Myocyte (in vitro differentiated cells): ENCODE results near the gene MRPL54. TPM values are rescaled to one million over a fixed set of nuclear protein-coding genes. Genes with fewer than 3 reads are reported as not detected.

ENCODE experiments used
- DNase-seq: peaks from one replicate; pipeline ENCODE4 v3.0.0-alpha.2; 2012; ENCODE audit warnings: low read depth
- total RNA-seq: library from RNA; depleted of rRNA; stranded (reverse); fragments of >200 nt; gene quantifications from 2 replicates; pipeline ENCODE4 v1.2.3, GENCODE V29; 2014

The MRPL54 gene
- total RNA-seq, 1 donor from 2014 or later: 30.4 TPM

DNA sequence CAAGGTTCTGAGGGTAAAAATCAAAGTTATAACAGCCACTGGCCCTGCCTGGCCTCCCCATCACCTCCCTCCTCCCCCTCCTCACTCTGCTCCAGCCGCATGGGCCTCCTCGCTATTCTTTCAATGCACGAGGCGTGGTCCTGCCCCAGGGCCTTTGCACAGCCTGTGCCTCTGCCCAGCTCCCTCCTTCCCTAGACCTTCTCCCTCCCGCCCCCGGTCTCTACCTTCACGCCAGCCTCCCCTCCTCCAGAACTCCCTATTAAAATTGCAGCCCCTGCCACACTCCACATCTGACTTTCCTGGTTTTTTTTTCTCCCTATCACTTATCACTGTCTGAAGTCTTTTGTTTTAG, 6.2 kb downstream of the MRPL54 start:
- no peak for DNase-seq

DNA sequence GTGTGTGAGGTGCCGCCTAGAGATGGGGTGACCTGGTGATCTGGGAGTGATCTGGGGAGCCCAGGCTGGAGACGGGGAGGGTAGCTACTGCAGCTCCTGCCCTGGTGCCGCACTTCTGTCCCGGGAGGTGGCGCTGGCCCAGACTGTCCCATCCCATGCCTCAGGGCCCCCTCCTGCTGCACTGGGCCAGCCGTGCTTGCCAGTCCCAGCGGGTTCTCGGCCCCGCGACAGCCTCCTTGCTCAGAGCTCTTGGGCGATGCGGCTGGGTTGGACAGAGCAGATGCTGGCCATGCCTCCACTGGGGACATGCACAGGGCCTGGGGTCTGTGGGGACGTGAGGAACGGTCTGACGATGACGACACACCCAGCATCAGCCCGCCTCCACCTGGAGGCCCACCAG, 7.0 kb downstream of the MRPL54 start:
- DNase-seq: no peak

DNA sequence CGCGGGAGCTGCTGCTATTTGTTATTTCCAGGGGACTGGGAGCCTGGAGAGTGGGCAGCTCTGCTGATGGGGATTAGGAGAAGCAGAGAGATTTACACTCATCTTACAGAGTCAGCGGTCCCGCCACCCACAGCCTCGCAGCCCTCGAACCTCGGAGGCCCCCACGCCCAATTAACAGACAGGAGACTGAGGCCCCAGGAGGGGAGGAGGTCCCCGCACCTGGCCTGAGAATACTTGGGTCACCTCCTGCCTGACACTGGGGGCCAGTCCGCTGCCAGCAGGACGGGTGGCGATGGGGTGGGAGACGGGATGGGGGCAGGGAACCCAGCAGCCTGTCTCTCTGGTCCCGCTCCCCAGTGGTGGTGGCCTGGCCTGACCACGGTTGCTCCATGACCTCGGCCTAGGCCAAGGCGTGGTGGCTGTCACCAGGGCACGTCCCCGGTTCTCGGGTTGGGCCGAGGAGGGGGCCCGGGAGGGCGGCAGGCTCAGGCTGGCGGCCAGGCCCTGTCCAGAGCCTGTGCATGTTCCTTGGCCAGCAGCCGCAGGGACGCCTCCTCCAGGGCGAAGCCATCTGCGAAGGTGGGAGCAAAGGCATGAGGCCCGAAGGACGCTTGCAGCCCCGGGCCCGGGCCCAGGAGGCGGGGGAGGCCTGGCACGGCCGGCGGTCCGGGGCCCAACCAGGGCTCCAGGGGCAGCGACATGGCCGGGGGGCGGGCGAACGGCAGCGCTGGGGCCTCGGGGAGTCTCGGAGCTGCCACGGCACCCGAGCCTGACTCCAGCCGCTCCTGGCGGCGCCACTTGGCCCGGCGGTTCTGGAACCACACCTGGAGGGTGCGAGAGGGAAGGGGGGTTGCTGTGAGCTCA, 7.9 kb downstream of the MRPL54 start:
- DNase-seq: no peak

DNA sequence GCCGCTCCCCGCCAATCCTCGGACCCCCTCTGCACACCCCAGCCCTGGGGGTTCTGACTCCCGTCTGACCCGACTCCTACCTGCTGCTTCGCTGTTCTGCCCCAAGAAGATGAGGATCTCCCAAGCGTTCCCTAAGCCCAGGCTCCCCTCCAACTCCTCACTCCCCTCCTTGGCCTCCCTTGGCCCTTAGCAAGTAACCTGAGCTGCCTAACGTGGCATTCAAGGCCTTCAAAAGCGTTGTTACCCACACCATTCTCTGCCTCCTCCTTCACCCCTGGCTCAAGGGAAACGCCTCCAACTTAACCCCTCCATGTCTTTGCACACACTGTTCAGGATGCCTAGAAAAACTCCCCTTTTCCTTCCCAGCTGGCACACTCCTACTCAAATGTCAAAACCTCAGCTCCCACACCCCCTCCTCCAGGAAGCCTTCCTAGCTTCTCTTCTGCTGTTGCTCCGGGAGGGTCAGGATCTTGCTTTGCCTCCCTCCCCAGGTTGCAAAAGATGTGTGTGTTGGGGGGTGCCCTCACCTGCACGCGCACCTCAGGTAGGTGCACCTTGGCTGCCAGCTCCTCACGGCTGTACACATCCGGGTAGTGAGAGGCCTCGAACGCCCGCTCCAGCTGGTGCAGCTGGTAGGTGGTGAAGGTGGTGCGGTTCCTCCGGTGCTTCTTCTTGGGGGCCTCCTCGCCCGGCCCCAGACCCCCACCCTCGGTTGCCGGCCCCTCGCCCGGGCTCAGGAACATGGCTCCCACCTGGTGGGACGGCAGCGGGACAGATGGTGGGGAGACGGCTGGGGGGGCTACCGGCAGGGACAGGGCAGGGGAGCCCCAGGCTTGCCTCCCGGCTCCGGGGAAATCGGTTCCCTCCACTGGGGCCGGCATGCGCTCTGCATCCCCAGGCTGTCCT, 8.8 kb downstream of the MRPL54 start:
- DNase-seq: no peak

DNA sequence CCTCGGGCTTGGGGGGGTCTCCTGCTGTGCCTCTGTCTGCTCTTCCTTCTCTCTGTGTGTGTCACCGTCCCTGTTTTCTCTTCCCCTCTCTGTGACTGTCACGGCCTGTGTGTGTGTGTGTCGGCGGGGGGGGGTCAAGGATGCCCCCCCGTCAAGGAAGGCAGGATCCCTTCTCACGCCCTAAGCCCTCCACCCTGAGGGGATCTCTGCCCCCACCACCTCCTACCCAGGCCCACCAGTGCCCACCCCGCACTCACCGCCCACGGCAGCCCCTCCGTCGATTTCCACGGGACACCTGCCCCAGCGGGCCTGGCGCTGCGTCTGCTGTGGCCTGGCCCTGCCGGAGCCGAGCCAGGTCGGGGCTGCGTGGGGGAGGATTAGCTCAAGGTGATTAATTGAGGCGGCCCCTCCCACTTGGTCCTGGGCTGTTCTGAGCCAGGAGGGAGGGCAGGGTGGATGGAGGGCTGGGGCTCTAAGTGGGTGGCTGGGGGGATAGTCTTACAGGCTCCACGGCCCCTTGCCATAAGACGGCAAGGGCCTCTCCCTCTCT, 9.5 kb downstream of the MRPL54 start, which contains the start of gene RAX2:
Gene RAX2, minus strand, starts transcription at position 323 of the 550 bp plus-strand sequence. CDS start 486 bp downstream, outside the sequence.
- no peak for DNase-seq

DNA sequence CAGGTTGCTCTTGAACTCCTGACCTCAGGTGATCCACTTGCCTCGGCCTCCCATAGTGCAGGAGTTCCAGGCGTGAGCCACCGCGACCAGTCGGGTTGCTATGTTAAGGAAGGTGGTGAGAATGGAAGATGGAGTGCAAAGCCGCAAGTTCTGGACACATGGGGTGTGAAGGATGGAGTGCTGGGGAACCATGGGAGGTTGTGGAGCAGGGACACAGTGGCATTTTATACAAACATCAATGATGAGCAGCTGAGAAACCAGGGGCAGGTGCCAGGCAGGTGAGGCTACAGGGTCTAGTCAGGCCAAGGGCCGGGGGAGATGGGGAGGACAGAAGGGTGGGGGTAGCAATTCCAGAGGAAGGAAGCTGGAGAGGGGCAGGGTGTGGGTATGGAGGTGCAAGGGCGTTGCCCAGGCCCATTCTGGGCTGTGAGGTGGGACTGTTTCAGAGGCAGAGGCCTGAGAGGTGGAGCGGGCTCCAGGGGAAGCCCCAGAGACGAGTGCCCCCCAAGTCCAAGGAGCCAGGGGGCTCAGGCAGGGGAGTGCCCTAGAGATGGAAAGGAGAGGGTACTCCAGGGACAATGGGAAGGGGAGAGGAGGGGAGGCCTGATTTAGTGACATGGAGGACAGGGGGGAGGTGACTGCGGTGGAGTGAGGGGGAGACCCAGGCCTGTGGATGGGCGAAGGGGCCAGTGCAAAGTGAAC, 11.5 kb downstream of the MRPL54 start:
- DNase-seq: no peak

DNA sequence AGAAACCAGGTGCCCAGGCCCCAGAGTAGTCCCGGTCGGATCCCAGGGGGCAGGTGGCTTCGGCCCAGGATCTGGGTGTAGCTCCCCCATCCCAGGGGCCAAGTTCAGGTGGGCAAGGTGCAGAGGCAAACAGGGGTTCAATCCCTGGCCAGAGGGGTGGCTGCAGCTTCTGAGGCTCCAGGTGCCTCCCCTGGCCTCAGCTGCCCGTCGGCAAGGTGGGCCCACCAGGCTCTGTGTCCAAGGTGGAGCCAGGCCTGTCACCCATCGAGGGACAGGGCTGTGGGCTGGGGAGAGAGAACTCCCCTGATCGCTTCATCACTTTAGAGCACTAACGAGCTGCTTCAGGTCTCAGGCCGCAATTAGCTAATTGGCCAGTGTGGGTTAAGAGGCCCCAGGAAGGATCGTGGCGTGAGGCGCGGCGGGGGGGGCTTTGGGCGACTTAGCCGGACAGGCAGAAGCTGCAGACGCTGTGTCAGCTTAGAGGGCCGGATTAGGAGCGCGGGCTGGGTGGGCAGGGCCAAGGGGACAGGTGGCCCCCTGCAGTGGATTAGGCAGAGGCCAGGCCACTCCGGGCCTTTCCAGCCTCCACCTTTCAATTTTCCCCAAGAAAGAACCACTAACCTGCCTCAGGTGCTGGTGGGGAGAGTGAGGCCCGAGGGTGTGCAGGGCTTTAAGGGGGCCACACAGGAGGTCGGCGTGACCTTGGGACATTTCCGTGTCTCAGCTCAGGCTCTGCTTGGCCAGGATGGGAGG, 12.3 kb downstream of the MRPL54 start:
- no peak for DNase-seq

DNA sequence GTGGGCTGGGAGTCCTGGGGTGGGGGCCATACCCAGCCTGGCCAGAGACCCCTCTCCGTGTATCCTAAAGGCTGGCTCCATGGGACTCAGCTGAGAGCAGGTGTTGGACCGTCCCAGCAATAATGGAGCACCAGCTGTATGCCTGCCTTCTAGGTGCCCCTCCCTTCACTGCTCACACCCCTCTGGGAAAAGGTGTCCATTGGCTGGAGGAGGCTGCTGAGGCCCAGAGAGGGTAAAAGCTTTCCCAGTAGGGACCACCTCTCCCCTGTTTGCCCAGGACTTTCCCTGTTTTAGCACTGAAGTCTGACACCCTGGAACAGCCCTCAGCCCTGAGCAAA, 12.9 kb downstream of the MRPL54 start:
- DNase-seq: no peak

DNA sequence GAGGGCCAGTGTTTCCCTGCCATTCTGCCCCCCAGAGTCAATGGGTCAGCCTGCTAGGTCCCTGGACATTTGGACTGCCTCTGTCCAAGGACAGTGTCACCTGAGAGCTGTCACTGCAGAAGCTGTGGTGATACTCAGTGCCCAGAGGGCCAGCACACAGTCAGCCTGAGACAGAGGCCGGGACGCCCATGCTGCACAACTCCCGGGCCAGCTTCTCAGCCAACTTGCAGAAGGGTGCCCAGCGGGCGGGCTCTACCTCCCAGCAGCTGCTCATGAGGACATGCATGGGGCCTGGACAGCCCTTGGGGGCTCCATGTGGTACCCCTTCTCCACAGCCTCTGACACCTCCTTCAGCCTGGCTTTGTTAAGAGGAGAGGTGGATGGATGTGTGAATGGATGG, 13.3 kb downstream of the MRPL54 start:
- no peak for DNase-seq

DNA sequence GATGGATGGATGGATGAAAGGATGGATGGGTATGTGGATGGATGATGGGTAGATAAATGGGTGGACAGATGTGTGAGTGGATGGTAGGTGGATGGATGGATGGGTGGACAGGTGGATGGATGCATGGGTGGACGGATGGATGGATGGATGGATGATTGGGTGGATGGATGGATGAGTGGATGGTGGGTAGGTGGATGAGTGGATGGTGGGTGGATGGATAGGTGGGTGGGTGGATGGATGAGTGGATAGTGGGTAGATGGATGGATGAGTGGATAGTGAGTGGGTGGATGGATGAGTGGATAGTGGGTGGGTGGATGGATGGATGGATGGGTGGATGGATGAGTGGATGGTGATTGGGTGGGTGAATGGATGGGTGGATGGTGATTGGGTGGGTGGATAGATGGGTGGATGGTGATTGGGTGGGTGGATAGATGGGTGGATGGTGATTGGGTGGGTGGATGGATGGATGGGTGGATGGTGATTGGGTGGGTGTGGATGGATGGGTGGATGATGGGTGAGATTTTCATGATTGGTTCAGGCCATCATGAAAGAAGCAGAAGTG, 14.1 kb downstream of the MRPL54 start:
- DNase-seq: no peak

DNA sequence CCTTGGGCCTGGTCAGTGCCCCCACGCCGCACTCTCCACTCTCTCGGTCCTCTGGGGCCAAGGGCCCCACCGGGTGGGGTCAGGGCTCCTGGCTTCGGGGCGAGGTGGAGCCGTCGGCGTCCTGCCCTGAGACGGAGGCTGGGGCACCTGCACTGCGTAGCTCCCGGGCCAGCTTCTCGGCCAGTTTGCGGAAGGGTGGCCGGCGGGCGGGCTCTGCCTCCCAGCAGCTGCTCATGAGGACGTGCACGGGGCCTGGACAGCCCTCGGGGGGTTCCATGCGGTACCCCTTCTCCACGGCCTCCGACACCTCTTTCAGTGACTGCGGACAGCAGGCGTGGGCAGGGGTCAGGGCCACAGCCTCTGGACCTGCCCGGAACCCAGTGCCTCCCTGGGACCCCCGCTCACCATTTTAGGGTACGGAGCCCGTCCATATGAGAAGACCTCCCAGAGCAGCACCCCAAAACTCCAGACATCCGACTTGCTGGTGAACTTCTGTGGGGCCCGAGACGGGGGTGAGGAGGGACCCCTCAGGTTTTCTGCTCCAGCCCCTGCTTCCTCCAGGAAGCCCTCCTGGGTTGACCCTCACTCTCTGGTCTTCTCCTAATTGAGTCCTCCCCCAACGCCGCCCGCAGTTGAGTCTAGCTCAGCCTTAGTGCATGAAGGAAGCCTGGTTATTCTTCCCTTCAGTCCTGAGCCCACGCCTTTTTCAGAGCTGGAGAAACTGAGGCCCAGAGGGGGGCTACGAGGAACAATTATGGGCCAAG, 15.8 kb downstream of the MRPL54 start:
- no peak for DNase-seq

DNA sequence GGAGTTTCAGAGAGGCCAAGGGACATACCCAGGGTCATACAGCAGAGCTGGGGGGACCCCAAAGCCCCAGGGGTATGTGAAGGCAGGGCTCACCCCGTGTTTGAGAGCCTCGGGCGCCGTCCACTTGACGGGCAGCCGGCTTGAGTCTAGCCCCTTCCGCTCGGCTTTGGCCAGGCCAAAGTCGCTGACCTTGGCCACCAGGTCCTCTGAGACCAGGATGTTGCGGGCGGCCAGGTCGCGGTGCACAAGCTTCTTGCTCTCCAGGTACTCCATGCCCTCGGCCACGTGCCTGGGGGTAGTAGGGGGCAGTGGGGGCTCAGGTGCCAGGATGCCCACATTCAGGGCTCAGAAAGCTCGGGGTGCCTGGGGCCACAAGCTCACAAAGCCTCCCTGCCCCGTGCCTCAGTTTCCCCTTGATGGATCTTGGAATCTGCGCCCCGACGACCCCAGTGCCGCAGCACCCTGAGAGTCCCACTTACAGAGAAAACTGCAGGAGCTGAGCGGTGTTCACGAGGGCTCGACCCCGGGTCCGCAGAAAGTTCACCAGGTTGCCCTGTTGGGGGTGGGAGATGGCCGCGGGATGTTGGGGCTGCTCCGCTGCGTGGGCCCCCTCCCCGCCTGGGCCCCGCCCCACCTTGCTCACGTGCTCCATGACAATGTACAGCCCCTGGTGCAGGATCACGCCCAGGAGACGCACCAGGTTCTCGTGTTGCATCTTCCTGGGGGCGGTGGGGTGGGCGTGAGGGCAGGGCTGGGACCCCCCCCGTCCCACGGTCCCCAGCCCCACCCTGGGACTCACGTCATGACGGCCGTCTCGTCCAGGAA, 16.6 kb downstream of the MRPL54 start:
- DNase-seq: no peak

DNA sequence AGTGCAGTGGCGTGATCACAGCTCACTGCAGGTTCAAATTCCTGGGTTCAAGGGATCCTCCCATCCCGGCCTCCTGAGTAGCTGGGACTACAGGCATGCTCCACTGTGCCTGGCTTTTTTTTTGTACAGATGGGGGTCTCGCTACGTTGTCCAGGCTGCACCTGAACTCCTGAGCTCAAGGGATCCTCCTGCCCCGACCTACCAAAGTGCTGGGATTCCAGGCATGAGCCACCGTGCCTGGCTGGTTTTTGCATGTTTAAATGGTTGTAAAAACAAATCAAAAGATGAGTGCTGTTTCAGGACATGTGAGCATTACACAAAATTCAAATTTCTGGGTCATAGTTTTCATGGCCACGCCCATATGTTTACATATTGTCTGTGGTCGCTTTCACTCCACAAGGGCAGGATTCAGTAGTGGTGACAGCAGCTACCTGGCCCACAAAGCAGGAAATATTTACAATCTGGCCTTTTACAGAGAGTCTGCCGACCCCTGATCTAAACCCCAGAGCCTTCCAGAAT, 18.4 kb downstream of the MRPL54 start:
- DNase-seq: no peak

DNA sequence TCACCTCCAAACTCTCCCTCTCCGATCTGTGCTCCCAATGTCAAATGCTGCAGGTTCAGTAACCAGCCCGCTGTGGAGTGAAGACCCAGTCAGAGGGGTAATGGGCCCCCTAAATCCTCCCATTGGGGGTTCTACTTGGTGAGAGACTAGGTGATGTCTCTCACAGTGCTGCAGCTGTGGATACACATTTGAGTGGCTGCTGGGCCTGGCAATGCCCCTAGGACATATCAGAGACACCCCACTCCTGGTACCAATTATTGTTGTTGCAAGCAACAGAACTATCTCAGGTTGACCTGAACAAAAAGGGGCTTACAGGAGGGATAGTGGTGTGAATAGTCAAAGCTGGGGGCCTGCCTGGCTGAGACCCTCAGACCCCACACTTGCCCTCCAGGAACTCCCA, 19.1 kb downstream of the MRPL54 start:
- DNase-seq: no peak

DNA sequence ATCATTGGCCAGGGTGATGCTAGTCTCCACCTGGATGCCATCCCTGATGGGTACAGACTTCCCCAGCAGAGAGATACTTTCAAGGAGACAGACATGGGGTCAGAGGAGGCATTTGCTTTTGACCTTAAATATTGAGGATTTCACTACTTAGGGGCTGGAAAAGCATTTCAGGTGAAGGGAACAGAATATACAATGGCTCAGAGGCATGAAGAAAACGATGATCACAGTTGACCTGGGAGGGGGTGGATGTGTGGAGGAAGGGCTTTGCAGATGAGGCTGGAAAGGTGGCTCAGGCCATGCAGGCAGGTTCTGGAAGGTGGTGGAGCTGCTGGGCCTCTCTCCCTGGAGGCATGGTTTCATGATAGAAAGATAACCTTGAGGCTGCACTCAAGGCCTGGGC, 19.8 kb downstream of the MRPL54 start:
- DNase-seq: no peak

DNA sequence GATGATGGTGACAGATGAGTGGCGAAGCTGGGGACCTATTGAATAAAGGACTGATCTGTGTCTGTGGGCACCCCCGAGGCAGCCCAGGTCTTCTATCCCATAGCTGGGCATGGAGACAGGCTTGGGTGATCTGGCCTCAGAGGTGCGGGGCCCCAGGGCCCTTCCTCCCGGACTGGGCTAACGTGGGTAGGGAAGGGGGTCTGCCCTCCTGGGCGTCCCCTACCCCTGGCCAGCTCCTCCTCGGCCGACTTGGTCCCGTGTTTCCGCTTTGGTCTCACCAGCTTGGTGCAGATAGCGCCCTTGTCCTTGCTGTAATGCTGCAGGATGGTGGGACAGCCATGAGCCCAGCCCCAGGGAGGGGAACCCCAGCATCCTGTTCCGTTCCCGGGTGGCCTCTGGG, 20.4 kb downstream of the MRPL54 start:
- DNase-seq: no peak

DNA sequence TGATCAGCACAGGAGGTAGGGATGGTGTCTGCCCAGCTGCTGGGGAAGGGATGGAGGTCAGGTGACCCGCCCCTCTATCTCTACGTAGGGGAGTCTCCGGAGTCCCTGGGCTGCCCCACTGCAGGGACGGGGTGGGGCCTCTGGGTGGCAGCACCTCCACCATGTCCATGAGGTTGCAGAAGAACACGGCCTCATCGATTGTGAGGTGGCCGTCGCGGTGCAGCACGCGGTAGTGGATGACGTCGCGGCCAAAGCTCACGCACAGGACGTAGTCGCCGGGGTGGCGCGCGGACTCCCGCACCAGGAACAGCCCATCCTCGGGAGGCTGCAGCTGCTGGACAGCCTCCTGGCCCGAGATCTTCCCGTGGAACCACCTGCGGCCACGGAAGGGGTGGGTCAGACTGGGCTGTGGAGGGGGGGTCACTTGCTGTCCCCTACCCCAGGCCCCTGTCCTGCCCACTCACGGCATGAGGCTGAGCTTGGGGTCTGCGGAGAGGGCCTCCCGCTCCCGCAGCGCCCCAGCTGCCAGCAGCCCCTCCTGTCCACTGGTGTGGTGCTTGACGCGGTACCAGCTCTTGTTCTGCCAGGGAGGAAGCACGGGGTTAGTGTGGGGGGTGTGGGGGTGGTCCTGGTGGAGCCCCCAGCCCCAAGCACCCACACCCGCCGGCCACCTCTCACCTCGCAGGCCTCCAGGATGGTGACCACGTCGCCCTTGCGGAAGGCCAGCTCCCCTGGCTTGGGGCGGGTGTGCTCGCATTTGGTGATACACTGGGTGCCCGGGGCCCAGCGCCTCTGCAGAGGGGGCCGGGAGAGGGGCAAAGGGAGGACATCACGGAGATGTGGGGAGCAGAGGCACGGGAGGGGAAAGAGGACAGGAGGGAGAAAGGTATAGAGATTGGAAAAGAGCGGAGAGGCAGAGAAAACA, 21.4 kb downstream of the MRPL54 start:
- no peak for DNase-seq
